AG10803 (cell line): ENCODE measurements around the gene TRIB2.

Experiments used
- DNase-seq: peaks from one replicate; pipeline ENCODE4 v3.0.0; 2010; ENCODE audit warnings: low read depth
- H3K4me3 ChIP-seq: 2 replicates; pipeline ENCODE4 v1.5.1; 2011; ENCODE audit warnings: mild to moderate bottlenecking, low read length, control low read depth
- TF ChIP-seq, protein P1 (sequence below): conservative IDR thresholded peaks from 2 replicates; pipeline ENCODE4 v1.5.1; 2011; ENCODE audit warnings: mild to moderate bottlenecking, low read length, control low read depth, inconsistent platforms

The TRIB2 gene

DNA sequence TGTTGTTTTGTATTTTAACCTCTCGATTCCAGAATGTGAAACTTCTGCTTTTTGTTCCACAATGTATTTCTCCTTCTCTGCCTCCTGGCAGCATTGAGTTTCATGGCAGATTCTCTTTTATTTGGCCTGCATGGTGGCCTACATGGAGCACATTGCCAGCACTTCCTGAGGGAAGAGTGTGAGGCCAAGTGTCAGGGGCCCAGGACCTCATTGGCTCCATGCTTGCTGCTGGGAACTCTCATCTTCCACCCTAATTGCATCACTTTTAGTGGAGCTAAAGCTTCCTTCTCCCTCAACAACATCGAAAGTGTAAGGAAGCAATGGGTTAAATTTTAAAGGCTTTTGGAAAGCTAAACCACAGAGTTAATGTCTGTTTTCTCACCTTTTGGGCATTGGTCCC, 9.5 kb downstream of the TRIB2 start:
- DNase-seq = no peak
- no peak overlapping the region for H3K4me3 ChIP-seq
- TF ChIP-seq, protein P1, sequence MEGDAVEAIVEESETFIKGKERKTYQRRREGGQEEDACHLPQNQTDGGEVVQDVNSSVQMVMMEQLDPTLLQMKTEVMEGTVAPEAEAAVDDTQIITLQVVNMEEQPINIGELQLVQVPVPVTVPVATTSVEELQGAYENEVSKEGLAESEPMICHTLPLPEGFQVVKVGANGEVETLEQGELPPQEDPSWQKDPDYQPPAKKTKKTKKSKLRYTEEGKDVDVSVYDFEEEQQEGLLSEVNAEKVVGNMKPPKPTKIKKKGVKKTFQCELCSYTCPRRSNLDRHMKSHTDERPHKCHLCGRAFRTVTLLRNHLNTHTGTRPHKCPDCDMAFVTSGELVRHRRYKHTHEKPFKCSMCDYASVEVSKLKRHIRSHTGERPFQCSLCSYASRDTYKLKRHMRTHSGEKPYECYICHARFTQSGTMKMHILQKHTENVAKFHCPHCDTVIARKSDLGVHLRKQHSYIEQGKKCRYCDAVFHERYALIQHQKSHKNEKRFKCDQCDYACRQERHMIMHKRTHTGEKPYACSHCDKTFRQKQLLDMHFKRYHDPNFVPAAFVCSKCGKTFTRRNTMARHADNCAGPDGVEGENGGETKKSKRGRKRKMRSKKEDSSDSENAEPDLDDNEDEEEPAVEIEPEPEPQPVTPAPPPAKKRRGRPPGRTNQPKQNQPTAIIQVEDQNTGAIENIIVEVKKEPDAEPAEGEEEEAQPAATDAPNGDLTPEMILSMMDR = no peak

DNA sequence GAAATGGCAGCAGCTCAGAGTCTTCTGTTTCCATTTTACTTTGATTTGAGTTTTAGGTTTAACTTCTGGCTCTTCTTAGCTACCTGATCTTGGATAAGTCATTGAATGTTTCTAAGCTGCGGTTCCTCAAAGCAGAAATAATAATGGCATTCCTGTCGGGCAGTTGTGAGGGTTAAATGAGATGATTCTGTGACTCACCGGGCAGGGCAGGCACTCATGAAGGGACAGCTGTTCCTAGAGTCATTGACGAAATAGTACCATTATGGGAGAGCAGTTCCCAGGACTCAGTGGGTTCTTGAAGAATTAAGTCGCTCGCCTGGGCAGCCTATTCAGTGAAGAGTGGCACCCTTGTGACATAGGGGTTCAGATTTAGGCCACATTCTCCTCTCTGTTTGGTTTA, 10.3 kb downstream of the TRIB2 start:
- no peak overlapping the region for H3K4me3 ChIP-seq
- TF ChIP-seq, protein P1 = no peak
- DNase-seq = no peak

DNA sequence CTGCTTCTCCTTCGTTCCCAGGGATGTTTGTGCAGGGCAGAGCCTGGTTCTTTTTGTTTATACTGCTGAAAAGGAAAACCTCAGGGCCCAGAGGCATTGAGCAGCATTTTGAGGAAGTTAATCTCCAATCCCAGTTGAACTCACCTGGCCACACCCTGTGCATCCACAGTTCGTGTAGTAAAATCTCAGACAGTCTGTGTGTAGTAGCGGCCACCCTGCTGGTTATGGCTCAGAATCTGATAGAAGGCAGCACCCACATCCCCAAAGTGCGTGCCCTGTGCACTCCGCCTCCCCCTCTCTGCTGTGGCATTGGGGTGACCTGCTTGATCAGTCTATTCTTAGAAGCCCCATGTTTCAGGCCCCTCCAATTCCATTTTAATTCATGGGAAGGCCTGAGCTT, 10.9 kb downstream of the TRIB2 start:
- TF ChIP-seq, protein P1 = no peak
- no peak overlapping the region for H3K4me3 ChIP-seq
- DNase-seq = no peak

DNA sequence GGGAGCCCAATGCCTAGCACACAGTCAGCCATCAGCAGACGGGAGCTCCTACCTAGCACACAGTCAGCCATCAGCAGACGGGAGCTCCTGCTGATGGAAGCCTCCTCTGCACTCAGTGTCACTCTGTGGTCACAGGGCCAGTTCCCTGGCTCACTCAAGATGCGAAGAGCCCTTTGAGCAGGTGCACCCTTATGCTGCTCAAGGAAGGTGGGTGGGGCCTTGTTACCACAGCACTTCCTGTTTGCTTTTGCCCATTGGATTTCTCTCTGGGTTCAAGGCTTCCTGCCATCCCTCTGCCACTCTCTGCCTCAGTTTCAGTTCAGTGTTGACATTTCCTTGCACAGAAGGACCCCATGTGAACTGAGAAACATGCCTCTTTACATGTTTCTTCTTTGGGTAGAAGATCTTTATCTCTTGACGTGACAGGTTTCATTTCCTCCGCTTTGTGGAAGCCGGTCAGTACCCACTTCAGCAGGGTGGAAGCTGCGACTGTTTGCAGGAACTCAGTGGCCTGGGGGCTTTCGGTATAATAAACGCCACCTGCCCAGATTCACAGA, 11.6 kb downstream of the TRIB2 start:
- DNase-seq = no peak
- TF ChIP-seq, protein P1 = no peak
- H3K4me3 ChIP-seq = no peak overlapping the region

DNA sequence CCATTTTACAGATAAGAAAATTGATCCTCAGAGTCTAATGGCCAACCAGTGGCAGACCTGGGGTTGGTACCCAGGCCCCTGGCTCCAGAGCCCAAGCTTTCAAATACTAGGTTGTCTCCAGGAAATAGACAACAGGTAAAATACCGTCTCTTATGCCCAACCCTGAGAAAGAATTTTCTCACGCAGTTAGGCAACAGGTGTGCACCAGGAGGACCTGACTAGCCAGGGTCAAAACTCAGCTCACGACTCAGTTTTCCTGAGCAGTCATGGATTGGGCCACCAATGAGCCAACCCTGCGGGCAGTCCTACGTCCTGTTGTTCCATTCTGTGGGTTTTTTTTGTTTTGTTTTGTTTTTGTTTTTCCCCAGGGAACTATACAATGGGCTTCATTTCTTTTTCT, 13.5 kb downstream of the TRIB2 start:
- TF ChIP-seq, protein P1 = no peak
- no peak for DNase-seq
- no peak overlapping the region for H3K4me3 ChIP-seq

DNA sequence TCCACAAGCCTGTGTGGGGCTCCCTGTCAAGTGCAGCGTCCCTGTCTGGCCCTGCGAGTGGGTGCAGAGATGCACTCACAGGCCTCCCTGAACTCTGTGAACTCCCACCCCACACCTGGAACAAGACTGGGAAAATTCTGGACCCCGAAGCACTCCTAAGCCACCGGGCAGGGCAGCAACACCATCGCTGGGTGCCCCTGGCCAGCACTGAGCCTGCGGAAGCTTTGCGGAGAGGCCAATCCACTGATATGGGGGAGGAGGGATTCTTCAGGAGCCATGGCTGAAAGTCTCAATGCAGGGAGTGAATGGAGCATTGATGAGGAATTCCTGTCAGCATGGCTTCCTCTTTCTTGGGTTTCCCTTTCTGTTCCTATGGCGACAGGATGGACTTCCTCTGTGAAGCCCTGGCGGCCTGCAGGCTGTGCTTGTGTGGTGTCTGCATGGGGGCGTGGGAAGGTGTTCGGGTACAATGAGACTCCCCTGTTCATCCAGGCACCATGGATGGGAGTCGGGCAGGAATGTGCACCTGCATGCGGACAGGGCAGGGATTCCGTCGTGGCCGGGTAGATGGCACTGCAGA, 15.1 kb downstream of the TRIB2 start:
- no peak overlapping the region for H3K4me3 ChIP-seq
- DNase-seq = no peak
- TF ChIP-seq, protein P1 = no peak

DNA sequence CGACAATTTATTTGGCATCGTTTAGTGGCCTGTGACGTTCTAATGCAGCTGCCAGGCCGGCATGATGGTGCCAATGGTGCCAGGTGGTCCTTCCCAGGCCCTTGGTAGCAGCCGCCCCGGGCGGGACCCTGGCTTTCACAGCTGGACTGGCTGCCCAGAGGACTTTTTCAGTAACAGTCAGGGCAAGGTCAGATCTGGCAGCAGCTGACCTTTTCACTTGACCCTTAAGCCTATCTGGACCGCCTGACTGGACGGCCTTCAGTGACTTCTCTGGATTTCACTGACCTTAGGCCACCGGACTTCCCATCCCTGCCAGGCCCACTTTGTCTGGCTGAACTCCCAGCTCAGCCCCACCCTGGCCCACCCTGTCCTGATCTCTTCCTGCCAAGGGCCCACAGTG, 15.9 kb downstream of the TRIB2 start:
- no peak overlapping the region for H3K4me3 ChIP-seq
- DNase-seq = no peak
- TF ChIP-seq, protein P1 = no peak
